SKM-1 treated with dmso at 0.1 percent for 144 hours (cell line): ENCODE measurements around the gene VAC14.
A peak's percentile ranks its signal among the peaks of the same experiment; 100 is the strongest.

ENCODE experiments used
- DNase-seq: peaks from one replicate; lab custom pipeline; 2025; ENCODE audit not compliant: unreplicated experiment; lab: John Stamatoyannopoulos, UW

VAC14 gene

GRCh38 chr16:70786020-70786755, 14.8 kb downstream of the VAC14 start:
- no peak for DNase-seq

- DNase-seq: no peak
These were observed 16.0 kb downstream of the VAC14 start for GRCh38 chr16:70784692-70785555.

GRCh38 chr16:70782237-70782636, 18.7 kb downstream of the VAC14 start:
- DNase-seq: no peak

GRCh38 chr16:70781800-70782199, 19.2 kb downstream of the VAC14 start:
- DNase-seq: no peak

GRCh38 chr16:70780546-70780945, 20.4 kb downstream of the VAC14 start:
- DNase-seq: no peak

GRCh38 chr16:70779361-70779760, 21.6 kb downstream of the VAC14 start:
- DNase-seq: no peak

GRCh38 chr16:70778901-70779309, 22.1 kb downstream of the VAC14 start:
- DNase-seq: no peak

- no peak for DNase-seq
These were observed 23.0 kb downstream of the VAC14 start for GRCh38 chr16:70777973-70778406.

- no peak for DNase-seq
These were observed 23.5 kb downstream of the VAC14 start for GRCh38 chr16:70777496-70777895.

- DNase-seq: no peak
These were observed 25.6 kb downstream of the VAC14 start for GRCh38 chr16:70775399-70775798.

GRCh38 chr16:70774261-70774660, 26.7 kb downstream of the VAC14 start:
- no peak for DNase-seq

- no peak for DNase-seq
These were observed 28.5 kb downstream of the VAC14 start for GRCh38 chr16:70772493-70772892.

GRCh38 chr16:70770626-70771552, 30.1 kb downstream of the VAC14 start:
- DNase-seq: peak; percentile 34

- DNase-seq: no peak
These were observed 30.7 kb downstream of the VAC14 start for GRCh38 chr16:70770291-70770625.

- DNase-seq: no peak
These were observed 31.2 kb downstream of the VAC14 start for GRCh38 chr16:70769761-70770160.

- no peak for DNase-seq
These were observed 31.8 kb downstream of the VAC14 start for GRCh38 chr16:70769131-70769530.

- DNase-seq: no peak
These were observed 32.8 kb downstream of the VAC14 start for GRCh38 chr16:70768203-70768580.

GRCh38 chr16:70767377-70768202, 33.4 kb downstream of the VAC14 start:
- no peak for DNase-seq

GRCh38 chr16:70766658-70767057, 34.3 kb downstream of the VAC14 start:
- DNase-seq: no peak

GRCh38 chr16:70766176-70766575, 34.8 kb downstream of the VAC14 start:
- no peak for DNase-seq
